Lower leg skin (tissue), 3 donors: Measurements from ENCODE around the gene TRMU.

Source experiments
- CTCF ChIP-seq, 3 donors: fragments of 450-650 bp; IDR thresholded peaks; one replicate each; pipeline ENCODE4 v1.5.1; 2016; ENCODE audit warnings: antibody characterized with exemption in 3 of 3, mild to moderate bottlenecking in 3 of 3, moderate library complexity in 2 of 3
- POLR2A ChIP-seq, 2 donors: fragments of 450-650 bp; IDR thresholded peaks; one replicate each; pipeline ENCODE4 v1.6.1; 2016 to 2017; ENCODE audit warnings: antibody characterized with exemption in 2 of 2, mild to moderate bottlenecking in 1 of 2, moderate library complexity in 1 of 2

DNA sequence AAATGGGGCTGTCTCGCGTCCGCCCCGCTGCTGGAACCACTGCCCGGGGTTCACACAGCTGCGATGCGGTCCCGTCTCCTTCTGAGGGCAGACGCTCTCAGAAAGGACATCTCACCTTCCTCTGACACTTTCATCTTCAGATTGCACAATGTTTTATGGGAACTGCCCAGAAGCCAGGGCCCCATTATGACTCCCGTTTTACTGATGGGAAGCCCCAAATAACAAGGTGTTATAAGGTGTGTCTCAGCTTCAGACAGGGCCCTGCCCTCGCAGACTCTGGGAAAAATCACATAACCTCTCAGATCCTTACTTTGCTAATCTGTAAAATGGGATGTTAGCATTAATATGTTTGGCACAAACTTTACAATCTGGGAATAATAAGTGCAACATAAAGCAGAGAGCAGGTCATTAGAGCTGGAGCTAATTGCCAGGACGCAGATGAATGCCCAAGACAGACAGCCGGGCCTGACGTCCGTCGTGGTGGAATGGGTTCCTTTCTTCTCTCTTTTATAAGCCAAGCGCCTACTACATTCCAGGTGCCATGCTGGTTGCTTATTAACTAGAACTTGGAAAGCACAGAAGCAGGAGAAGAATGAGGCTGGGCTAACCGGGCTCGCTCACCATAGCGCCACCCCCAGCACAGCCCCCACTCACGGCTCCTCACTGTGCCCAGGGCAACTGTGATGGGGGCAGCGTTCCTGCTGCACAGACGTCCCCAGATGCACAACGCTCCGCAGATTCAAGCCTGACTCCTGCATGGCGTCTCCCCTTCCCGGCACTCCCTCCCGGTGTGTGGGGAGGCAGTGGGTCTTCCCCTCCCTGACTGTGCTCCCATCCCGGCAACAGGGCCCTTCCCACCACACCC, 43.8 kb downstream of the TRMU start:
- TF ChIP-seq POLR2A (IDR thresholded peaks at IDR 0.05) (no peak), CTCF (IDR thresholded peaks at IDR 0.05) (no peak)
